Activated B cell treated with CpG ODN at 0.5 μM for 24 hours (primary cell): Measurements from ENCODE around the gene TPH2. TPM values are rescaled to one million over a fixed set of nuclear protein-coding genes. Genes with fewer than 3 reads are reported as not detected.

ENCODE experiments used
- ATAC-seq: fragments of 200-7000 bp; cut with Tn5 transposase; one replicate; pipeline ENCODE4 v1.10.0; 2021; ENCODE audit warnings: low read depth, mild to moderate bottlenecking, moderate library complexity
- CTCF ChIA-PET: fragments of 350-600 bp; sonication (Branson Sonifier 250); formaldehyde crosslinking; loops from one replicate; lab custom pipeline; 2021; ENCODE audit warnings: antibody characterized with exemption; lab: Charles Lee
- POLR2A ChIA-PET: fragments of 350-600 bp; sonication (Branson Sonifier 250); formaldehyde crosslinking; loops from one replicate; lab custom pipeline; 2021; ENCODE audit warnings: antibody characterized with exemption; lab: Charles Lee
- DNase-seq: peaks from one replicate; pipeline ENCODE4 v3.0.0; 2022
- H3K27ac Mint-ChIP-seq: one replicate; pipeline ENCODE4 v1.8.0; 2020; ENCODE audit warnings: mixed read lengths
- H3K27me3 Mint-ChIP-seq: one replicate; pipeline ENCODE4 v1.8.0; 2021; ENCODE audit warnings: mixed read lengths
- H3K36me3 Mint-ChIP-seq: one replicate; pipeline ENCODE4 v1.8.0; 2021; ENCODE audit warnings: low read depth, mixed read lengths
- H3K4me1 Mint-ChIP-seq: one replicate; pipeline ENCODE4 v1.8.0; 2021; ENCODE audit warnings: mixed read lengths
- H3K4me3 Mint-ChIP-seq: one replicate; pipeline ENCODE4 v1.8.0; 2020; ENCODE audit warnings: mild to moderate bottlenecking, mixed read lengths
- H3K9me3 Mint-ChIP-seq: one replicate; pipeline ENCODE4 v1.8.0; 2020; ENCODE audit warnings: mixed read lengths
- CTCF ChIP-seq: fragments of 200-600 bp; IDR thresholded peaks from one replicate; pipeline ENCODE4 v1.8.0; 2022; ENCODE audit warnings: antibody characterized with exemption, mild to moderate bottlenecking
- intact Hi-C: fragments of 100-400 bp; cut with micrococcal nuclease; formaldehyde crosslinking; loops from one replicate; pipeline ENCODE4 v1.15.1; 2024
- total RNA-seq: library from RNA; stranded (reverse); gene quantifications from 2 replicates; pipeline ENCODE4 v1.2.3, GENCODE V29; 2022

The TPH2 gene
- total RNA-seq, 1 donor from 2014 or later, result not detected

DNA sequence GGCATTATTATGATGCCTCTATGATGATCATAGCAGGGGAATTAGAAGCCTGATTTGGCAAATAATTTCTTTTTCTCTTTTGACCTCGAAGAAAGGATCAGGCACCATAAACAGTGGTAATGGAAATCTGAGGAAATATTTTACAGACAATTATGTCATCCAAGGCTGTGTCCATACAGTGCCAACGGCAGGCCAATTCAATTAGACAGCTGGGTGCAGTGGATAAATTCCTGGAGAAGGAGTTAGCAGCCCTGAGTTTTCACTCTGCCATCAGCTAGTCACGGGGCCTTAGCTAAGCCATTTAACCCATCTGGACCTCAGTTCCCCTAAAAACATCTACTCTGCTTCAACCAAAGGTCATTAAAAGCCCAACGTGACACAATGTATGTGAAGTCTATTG is 4.1 kb downstream of the TPH2 start:
- no peaks in the 10 kb centered on the region for H3K9me3 Mint-ChIP-seq
- no peaks in the 10 kb centered on the region for H3K36me3 Mint-ChIP-seq
- no peaks in the 10 kb centered on the region for H3K4me1 Mint-ChIP-seq
- H3K27ac Mint-ChIP-seq, result no peak overlapping the region
- ChIA-PET POLR2A (no interaction called here), CTCF (no interaction called here)
- intact Hi-C loops, result no loop called here
- DNase-seq, result no peak
- no peak for TF ChIP-seq CTCF
- no peak overlapping the region for H3K4me3 Mint-ChIP-seq
- ATAC-seq, result no peak
- peaks cover 36% of the 10 kb centered on the region for H3K27me3 Mint-ChIP-seq

- Mint-ChIP-seq H3K4me3 (no peak overlapping the region), H3K27ac (no peak overlapping the region), H3K9me3 (no peaks in the 10 kb centered on the region), H3K36me3 (no peaks in the 10 kb centered on the region), H3K4me1 (no peaks in the 10 kb centered on the region), H3K27me3 (peaks cover 24% of the 10 kb centered on the region)
- DNase-seq (no peak), ATAC-seq (no peak)
- no peak for TF ChIP-seq CTCF
- intact Hi-C loops, result no loop called here
- ChIA-PET CTCF (no interaction called here), POLR2A (no interaction called here)
Measured at GRCh38 chr12:71945121-71945520, 6.5 kb downstream of the TPH2 start.

- TF ChIP-seq CTCF, result no peak
- ATAC-seq (no peak), DNase-seq (no peak)
- intact Hi-C loops, result no loop called here
- no peaks in the 10 kb centered on the region for H3K36me3 Mint-ChIP-seq
- H3K9me3 Mint-ChIP-seq, result no peaks in the 10 kb centered on the region
- peaks cover 25% of the 10 kb centered on the region for H3K27me3 Mint-ChIP-seq
- no peaks in the 10 kb centered on the region for H3K4me1 Mint-ChIP-seq
- ChIA-PET POLR2A (no interaction called here), CTCF (no interaction called here)
- H3K4me3 Mint-ChIP-seq, result no peak overlapping the region
- no peak overlapping the region for H3K27ac Mint-ChIP-seq
Measured at GRCh38 chr12:71945883-71946282, 7.2 kb downstream of the TPH2 start.

GRCh38 chr12:71947645-71948105 is 9.0 kb downstream of the TPH2 start:
- ATAC-seq (no peak), DNase-seq (no peak)
- Mint-ChIP-seq H3K36me3 (no peaks in the 10 kb centered on the region), H3K27ac (no peak overlapping the region), H3K27me3 (peaks cover 28% of the 10 kb centered on the region), H3K9me3 (no peaks in the 10 kb centered on the region), H3K4me1 (no peaks in the 10 kb centered on the region), H3K4me3 (no peak overlapping the region)
- ChIA-PET POLR2A (no interaction called here), CTCF (no interaction called here)
- TF ChIP-seq CTCF, result no peak
- intact Hi-C loops, result no loop called here

DNA sequence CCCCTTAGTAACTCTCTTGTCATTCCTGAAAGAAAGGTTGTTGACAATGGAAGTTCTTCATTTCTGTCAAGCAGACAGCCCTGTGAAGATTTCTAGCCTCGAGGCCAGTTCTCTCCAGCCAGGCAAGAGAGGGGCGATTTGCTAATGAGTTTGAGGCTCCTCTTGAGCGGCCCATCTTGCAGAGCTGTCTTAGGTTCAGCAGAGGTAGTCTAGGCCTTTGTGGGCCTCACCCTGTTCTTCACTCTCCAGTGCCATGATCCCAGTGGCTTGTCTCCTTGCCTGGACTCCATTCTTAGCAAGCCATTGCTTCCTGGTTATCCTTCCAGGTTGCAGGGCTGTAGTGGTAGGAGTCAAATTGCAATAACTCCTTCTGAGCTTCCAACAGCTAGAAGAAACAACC is 9.7 kb downstream of the TPH2 start:
- intact Hi-C loops, result no loop called here
- H3K36me3 Mint-ChIP-seq, result no peaks in the 10 kb centered on the region

More for the DNA sequence above, 9.7 kb downstream of the TPH2 start:
- DNase-seq (no peak), ATAC-seq (no peak)
- TF ChIP-seq CTCF, result no peak
- H3K4me3 Mint-ChIP-seq, result no peak overlapping the region
- peaks cover 26% of the 10 kb centered on the region for H3K27me3 Mint-ChIP-seq
- H3K27ac Mint-ChIP-seq, result no peak overlapping the region
- H3K4me1 Mint-ChIP-seq, result no peaks in the 10 kb centered on the region
- POLR2A ChIA-PET, result no interaction called here
- CTCF ChIA-PET, result no interaction called here
- no peaks in the 10 kb centered on the region for H3K9me3 Mint-ChIP-seq
